ENCODE data around the gene SEPTIN5. TPM values are rescaled to one million over a fixed set of nuclear protein-coding genes. Genes with fewer than 3 reads are reported as not detected.

SEPTIN5 gene
- total RNA-seq, 2 donors from 2014 or later, result 0.41 to 1.2 TPM

DNA sequence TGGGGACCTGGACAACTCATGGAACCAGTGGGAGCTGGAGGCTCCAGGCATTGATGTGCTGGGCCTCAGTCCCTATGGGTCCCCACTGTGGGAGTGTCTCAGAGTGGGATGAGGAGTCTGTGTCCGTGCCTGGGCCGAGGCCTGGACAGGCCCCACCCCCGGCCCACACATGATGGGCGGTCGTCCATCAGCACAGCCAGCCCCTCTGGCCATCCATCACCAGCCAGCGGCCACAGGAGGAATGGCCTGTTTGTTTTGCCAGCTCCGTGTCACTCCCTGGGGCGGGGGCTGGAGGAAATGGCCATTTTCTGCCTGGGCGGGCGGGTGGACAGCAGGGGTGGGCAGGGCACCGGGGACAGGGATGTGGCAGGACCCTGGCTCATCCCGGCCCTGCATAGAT is 33.2 kb downstream of the SEPTIN5 start:
- DNase-seq (ENCODE audit: low spot score in 2 of 2) (no peak), ATAC-seq (no peak)
- H3K27ac Mint-ChIP-seq, result no peak overlapping the region
- H3K9me3 Mint-ChIP-seq, result no peaks in the 10 kb centered on the region
- H3K36me3 Mint-ChIP-seq, result no peaks in the 10 kb centered on the region

DNA sequence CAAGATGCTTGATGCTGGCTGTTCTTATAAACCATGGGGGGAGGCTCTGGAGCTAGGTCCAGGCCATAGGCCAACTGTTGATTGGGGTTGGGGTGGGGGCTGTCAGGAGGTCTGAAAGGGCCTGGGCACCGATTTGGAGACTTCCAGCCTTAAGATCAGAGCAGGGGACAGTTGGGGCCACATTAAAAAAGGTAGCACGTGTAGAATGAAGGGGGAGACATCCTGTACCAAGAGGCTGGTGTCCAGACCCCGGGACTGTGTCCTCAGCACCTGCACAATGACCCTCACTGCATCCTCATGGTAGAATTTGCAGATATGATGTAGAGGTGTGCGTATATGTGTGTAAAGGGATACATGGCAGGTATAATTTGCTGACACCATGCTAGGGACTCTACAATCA is 33.8 kb downstream of the SEPTIN5 start:
- Mint-ChIP-seq H3K9me3 (no peaks in the 10 kb centered on the region), H3K27ac (no peak overlapping the region), H3K36me3 (no peaks in the 10 kb centered on the region)
- DNase-seq (ENCODE audit: low spot score in 2 of 2) (no peak), ATAC-seq (no peak)

DNA sequence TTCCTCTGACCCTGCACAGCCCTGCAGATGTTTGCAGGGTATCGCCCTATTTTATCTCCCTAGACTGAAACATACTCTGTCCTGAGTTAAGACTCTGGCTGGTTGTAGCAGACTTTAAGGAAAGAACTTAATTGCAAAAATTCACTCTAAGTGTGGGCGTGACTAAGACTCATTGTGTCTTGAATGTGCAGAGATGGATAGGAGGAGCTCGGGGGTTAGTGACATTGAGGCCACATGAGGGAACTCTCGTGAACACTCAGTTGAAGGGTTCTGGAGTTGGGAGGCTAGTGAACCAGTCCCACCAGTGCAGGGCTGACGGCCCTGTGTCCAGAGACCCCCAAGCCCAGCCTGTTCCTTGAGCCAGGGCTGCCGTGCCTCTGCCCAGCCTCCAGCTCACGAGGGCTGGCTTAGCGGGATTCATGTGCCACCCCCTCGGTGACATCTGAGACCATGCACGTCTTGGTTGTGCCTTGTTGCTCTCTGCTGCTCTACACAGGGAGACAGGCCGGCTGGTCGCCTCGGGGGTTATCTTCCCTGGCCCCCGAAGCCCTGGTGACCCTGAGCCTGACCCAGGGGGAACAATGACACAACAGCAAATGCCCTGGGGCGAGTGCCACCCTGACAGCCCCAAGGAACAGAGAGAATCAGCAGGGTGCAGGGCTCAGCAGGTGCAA is 34.8 kb downstream of the SEPTIN5 start:
- H3K36me3 Mint-ChIP-seq, result no peaks in the 10 kb centered on the region
- ATAC-seq, result no peak

DNA sequence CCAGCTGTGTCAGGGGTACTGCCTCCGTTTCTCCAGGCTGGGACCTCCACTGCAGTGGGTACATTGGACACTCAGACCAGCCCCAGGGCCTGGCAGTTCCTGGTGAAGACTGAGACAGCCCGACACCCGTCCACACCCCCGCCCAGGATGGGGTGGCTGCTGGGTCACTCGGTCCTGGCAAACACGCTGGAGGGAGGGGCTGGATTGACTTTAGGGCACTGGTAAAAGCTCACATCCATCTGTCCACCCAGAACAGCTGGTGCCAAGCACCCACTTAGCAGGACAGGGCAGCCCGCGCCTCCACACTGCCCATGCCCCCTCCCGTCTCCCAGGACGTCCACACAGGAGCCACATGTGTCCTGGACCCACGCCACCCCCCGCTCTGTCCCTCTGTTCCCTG is 35.6 kb downstream of the SEPTIN5 start:
- ATAC-seq, result no peak
- DNase-seq (ENCODE audit: low spot score in 2 of 2), result no peak
- Mint-ChIP-seq H3K9me3 (no peaks in the 10 kb centered on the region), H3K27ac (no peak overlapping the region), H3K36me3 (no peaks in the 10 kb centered on the region)

More for the DNA sequence above, 34.8 kb downstream of the SEPTIN5 start:
- H3K9me3 Mint-ChIP-seq, result no peaks in the 10 kb centered on the region
- no peak for DNase-seq (ENCODE audit: low spot score in 2 of 2)
- H3K27ac Mint-ChIP-seq, result no peak overlapping the region

DNA sequence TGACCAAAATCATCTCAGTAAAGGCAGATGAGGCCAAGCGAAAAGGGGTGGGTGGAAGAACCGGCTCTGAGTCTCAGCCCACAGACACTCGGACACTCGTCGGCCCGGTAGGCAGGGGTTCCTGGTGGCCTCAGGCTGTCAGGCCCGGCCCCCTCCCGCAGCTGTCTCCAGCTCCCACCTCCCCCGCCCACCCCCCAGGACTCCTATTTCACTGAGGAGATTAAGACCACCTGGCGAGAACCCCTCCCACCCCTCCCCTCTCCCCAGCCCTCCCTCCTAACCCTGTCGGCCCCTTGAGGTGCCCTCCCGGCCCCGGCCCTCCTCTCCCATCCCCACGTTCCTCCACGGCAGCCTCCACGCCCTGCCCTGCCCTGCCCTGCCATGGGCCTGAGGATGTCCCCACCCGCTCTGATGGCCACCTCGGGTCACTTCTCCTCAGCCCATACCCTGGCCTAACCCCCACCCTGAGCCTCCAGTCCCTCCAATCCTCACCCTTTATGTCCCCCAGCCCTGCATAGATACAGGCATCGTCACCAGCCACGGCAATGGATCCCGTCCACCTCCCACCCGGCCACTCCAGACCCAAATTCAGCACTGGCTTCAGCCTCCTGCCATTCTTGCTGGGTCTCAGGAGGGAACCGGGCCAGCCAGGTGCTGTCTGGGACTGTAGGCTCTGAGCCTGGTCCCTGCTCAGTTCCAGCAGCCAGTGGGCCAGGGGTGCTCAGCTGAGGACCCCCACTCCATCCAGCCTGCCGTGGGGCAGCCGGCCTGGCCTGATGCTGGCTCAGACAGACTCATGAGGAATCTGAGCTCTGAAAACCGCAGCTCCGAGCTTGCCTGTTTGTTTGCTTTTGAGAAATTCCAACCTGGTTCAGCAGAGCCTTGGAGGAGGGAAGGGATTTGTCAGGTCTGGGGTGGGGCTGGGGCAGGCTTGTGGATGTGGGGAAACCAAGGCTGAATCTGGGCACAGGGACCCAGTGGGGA is 36.5 kb downstream of the SEPTIN5 start:
- no peak for DNase-seq (ENCODE audit: low spot score in 2 of 2)
- no peak overlapping the region for H3K27ac Mint-ChIP-seq
- ATAC-seq, result no peak
- no peaks in the 10 kb centered on the region for H3K9me3 Mint-ChIP-seq
- H3K36me3 Mint-ChIP-seq, result no peaks in the 10 kb centered on the region

DNA sequence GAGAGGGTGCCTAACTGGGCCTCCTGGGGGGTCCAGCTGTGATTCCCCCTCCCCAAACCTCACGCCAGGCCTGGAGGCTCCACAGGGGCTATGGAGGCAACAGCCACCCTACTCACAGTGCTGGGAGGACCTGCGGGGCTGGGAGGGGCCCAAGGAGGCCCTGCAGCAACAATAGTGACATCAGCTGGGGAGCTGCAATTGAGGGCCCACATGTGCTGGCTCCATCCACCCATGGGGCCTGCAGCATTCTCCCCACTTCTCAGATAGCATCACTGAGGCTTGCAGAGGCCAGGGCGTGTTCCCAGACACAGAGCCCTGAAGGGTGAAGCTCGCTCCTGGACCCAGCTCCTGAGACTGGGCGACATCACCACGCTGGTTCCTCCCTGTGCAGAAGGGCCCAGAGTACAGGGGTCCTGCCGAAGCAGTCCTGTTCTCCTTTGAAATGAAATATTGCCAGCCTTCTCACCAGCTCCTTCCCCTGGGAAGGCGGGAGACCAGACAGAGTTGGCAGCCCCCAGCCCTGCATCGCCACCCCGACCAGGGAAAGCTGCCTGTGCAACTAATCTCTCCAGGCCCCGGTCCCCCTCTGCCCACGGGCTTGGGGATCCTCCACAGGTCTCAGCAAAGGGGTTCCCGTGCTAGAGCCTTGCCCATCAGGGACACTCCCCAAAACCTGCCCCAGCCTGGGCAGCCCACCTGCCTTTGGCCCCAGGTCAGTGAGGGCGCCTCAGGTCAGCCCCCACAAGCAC is 37.4 kb downstream of the SEPTIN5 start:
- H3K9me3 Mint-ChIP-seq, result no peaks in the 10 kb centered on the region
- no peaks in the 10 kb centered on the region for H3K36me3 Mint-ChIP-seq
- no peak for ATAC-seq
- no peak for DNase-seq (ENCODE audit: low spot score in 2 of 2)
- H3K27ac Mint-ChIP-seq, result no peak overlapping the region

DNA sequence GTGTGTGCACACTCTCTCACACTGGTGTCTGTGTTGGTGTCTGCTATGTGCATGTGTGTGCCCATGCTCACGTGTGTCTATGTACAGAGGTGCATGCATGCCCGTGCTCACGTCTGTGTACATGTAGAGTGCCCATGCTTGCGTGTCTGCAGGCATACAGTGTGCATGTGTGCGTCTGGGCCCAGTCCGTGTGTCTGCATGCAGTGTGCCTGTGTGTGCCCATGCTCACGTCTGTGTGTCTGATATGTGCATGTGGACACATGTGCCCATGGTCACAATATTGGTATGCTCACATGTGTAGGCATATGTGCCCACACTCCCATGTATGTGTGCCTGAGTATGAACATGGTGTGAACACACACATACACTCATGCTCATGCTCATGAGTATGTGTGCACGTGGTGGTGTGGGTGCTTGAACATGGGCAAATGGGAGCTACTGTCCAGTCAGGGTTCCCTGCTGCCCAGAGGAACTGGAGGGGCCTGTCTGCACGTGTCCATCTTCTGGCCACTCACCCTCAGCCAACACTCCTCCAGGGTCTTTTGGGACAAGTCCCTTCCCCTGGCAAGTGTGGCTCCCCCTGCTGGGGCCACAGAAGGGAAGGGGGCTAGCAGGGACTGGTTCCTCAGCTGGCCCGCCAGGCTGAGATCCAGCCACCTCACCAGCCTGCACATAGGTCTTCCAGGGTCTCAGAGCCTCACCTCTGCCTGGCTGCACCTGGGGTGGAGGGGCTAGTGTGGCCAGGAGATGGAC is 39.0 kb downstream of the SEPTIN5 start:
- H3K36me3 Mint-ChIP-seq, result no peaks in the 10 kb centered on the region
- DNase-seq (ENCODE audit: low spot score in 2 of 2) (no peak), ATAC-seq (no peak)
- H3K9me3 Mint-ChIP-seq, result no peaks in the 10 kb centered on the region
- no peak overlapping the region for H3K27ac Mint-ChIP-seq

DNA sequence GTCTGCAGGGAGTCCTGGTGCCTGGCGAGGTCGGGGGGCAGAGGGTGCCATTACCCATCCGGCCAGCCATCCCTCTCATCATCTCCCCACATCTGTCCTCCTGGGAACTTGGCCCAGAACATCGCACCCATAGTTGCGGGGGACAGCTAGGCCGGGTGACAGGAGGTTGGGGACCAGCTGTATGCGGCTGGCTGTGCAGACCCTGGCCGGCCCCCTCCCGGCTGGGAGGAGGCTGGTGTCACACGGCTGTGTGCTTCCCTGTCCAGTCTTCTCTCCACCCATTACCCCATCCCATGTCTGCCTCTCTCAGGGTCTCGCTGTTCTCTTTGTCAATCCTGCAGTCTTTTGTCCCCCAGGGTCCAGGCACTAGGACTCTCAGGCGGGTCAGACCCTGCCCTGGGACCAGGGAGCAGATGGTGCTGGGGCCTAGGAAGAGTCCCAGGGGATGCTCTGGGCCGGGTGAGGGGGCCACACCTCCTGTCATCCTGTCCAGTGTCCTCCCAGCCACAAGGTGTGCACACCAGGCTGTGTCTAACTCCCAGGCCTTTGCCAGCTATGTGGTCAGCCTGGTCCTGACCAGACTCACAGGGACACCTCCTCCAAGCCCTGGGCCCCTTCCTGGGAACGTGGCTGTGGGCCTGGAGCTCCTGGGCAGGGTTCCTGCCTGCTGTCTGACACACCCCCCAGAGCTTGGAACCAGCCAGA is 39.8 kb downstream of the SEPTIN5 start:
- no peaks in the 10 kb centered on the region for H3K36me3 Mint-ChIP-seq
- ATAC-seq (no peak), DNase-seq (ENCODE audit: low spot score in 2 of 2) (no peak)
- H3K9me3 Mint-ChIP-seq, result no peaks in the 10 kb centered on the region
- H3K27ac Mint-ChIP-seq, result no peak overlapping the region

DNA sequence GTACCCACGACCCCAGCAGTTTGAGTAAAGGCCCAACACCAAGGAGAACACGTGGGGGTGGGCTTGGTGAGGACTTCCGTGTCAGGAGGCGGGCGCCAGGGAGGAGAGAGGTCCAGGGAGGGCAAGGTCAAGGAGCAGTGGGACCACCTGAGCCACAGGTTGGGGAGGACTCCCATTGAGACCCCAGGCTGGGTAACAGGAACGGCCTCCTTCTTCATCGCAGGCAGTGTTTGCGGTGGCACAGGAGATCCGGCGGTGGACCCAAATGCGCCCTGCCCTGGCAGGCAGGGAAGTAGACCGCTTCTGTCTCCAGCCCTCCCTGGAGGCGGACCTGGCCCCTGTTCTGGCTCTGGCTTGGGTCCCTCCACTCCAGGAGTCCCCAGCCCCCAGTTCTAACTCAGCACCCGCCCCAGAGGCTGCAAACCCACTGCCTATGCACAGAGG is 40.4 kb downstream of the SEPTIN5 start:
- DNase-seq (ENCODE audit: low spot score in 2 of 2) (no peak), ATAC-seq (no peak)
- Mint-ChIP-seq H3K27ac (no peak overlapping the region), H3K36me3 (peaks cover 3% of the 10 kb centered on the region in 2 donors), H3K9me3 (no peaks in the 10 kb centered on the region)

DNA sequence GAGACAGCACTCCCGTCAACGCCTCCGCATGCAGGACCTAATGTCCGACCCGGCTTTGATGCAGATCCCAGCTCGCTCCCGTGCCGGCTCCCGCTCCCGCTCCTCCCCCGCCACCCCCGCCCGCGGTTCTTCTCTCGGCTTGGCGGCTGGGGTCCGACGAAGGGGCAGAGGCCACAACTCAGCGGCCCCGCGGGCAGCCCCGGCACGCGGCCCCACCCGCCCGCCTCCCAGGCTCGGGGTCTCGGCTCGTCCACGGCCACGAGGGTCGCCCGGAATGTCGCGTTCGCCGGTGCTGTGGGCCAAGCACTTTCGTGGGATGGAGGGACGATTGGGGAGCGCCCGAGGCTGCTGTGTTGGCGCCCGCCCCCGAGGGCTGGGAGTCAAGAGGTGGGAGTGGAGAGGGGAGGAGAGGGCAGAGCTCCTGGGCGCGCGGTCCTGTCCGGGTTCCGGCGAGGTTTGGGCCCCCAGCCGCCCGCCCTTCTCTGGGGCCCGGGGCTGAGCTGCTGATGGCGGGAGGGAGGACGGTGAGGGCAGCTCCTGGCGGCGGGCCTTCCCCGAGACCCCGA is 40.9 kb downstream of the SEPTIN5 start:
- no peak for DNase-seq (ENCODE audit: low spot score in 2 of 2)
- no peak for ATAC-seq
- Mint-ChIP-seq H3K36me3 (peaks cover 8% of the 10 kb centered on the region in 2 donors), H3K9me3 (no peaks in the 10 kb centered on the region), H3K27ac (no peak overlapping the region)

DNA sequence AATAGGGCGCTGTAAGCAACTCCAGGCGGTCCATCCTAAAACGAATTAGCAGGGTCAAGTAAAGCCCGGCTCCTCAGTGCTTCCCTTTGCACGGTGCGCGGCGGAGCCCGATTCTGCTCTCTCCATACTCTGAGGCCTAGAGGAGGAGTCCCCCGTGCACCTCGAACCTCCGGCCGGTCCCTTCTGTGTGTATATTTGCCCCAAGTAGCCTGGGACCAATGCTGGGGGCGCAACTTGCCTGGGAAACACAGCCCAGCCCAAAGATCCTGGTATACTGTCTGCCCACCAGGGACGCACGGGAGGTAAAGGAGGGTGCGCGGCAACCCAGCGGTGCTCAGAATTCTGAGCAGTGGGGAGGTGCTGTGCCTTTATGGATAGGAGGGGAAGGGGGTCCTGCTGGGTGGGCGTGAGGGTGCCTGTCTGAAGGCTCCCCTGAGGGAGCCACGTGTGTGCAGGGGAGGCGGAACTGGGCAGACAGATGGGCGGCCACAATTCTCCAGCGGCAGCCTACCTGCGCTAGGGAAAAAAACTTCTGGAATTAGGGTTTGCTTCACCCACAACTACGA is 41.5 kb downstream of the SEPTIN5 start:
- no peak for ATAC-seq
- no peaks in the 10 kb centered on the region for H3K9me3 Mint-ChIP-seq

DNA sequence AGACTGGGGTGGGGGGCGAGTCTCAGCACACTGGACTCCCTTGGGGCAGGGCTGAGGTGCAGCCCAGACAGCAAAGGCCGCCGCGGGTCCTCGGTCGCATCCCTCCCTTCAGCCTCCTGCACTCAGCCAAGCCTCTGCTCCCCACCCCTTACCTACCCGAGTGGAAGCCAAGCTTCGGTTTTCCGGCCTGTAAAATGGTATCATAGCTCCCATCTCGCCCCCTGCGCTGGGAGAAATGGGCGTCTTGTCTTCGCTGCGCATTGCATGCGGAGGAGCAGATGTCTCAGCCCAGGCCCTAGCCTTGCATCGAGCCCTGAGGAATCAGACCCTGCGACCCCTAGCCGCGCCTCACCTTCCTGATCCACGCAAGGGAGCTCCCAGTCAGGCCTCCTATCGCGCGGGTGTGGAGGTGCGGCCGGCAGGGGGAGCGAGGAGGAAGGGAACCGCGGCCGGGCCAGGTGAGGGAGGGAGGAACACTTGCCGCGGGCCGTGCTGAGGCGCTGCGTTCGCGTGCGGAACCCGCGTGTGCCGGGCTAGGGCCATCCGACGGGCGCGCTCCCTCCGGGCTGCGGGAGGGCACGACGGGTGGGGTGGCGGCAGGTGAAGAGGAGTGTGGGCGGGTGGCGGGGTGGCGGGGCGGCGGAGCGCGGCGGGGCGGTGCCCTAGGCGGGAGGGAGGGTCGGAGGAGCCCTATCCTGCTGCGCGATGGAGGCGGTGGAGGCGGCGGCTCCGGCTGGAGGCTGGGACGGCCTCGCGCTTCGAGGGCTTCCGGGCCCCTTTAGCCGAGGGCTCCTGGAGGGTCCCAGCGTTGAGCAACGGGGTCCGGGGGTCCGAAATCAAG is 42.2 kb downstream of the SEPTIN5 start:
- DNase-seq (ENCODE audit: low spot score in 2 of 2) (peak; percentile 65 to 73), ATAC-seq (peak; percentile 76 to 77)
- no peaks in the 10 kb centered on the region for H3K9me3 Mint-ChIP-seq
- H3K36me3 Mint-ChIP-seq, result peaks cover 10 to 11% of the 10 kb centered on the region in 2 donors
- no peak overlapping the region for H3K27ac Mint-ChIP-seq

More for the DNA sequence above, 41.5 kb downstream of the SEPTIN5 start:
- no peak overlapping the region for H3K27ac Mint-ChIP-seq
- H3K36me3 Mint-ChIP-seq, result peaks cover 10 to 11% of the 10 kb centered on the region in 2 donors
- no peak for DNase-seq (ENCODE audit: low spot score in 2 of 2)

DNA sequence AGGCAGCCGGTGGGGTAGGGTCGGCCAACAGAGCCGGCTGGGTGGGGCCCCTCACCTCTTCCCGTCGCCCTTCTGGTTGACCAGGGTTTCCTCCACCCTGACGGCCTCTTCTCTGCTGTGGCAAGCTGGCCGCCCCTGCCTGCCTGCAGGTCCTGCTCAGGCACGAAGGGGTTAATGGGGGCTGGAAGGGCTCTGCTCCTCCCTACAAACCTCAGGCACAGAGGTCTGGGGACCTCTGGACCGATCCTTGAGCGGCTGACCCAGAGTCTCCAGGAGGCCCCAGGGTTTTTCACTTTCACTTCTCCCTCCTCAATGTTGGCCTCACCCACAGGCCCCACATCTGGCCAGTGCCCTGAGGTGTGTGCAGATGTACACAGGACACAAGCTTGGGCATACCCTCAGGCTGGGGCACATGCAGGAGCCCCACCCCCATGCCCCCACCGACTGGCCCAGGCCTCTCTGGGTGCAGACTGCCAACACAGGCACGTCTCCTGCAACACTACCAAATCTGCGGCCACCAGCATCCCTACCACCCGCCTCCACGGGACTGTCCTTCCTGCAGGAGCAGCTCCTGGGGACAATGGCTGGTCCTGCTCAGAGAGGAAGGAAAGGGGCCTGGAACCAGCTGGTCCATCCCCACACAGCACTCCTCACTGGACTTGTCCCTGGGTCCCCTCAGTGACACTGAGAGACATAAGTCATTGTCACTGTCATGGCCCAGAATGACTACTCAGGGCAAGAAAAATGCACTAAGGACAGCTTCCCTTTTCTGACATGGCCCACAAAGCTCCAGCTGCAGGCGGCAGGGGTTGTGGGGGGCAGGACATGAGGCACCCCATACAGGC is 43.1 kb downstream of the SEPTIN5 start:
- no peak for DNase-seq (ENCODE audit: low spot score in 2 of 2)
- Mint-ChIP-seq H3K9me3 (no peaks in the 10 kb centered on the region), H3K36me3 (peaks cover 10 to 11% of the 10 kb centered on the region in 2 donors), H3K27ac (no peak overlapping the region)
- no peak for ATAC-seq

All from activated naive CD4-positive, alpha-beta T cell treated with anti-CD3 and anti-CD28 coated beads, Interleukin-2, amount 50 U/mL, for 72 hours (primary cell).